HG03045 (cell line): ENCODE data around the gene MAP2K7.
"Not testable (repeated sequence)": the region's sequence is repeated elsewhere in the genome, so short reads cannot be mapped to it uniquely, and the experiment has no call there.

Source experiments
- ATAC-seq: cut with Tn5 transposase; IDR thresholded peaks from one replicate; pipeline ENCODE4 v1.9.1; 2021; ENCODE audit warnings: mild to moderate bottlenecking, moderate library complexity; ENCODE audit not compliant: unreplicated experiment

Gene MAP2K7

GRCh38 chr19:7903244-7904073 is at the start of gene MAP2K7:
MAP2K7 (plus strand) TSS chr19:7903877; CDS start chr19:7903945, 68 bp downstream.
- peak; percentile 85 for ATAC-seq

- no peak for ATAC-seq
These were observed 48.1 kb upstream of the MAP2K7 start for GRCh38 chr19:7855426-7856108.

GRCh38 chr19:7856109-7856591 is 47.5 kb upstream of the MAP2K7 start:
- no peak for ATAC-seq

GRCh38 chr19:7856679-7857663 is 46.7 kb upstream of the MAP2K7 start:
- no peak for ATAC-seq

- ATAC-seq: no peak
These were observed 46.0 kb upstream of the MAP2K7 start for GRCh38 chr19:7857727-7858108.

GRCh38 chr19:7858109-7858770 is 45.4 kb upstream of the MAP2K7 start:
- no peak for ATAC-seq

GRCh38 chr19:7859087-7859486 is 44.6 kb upstream of the MAP2K7 start:
- ATAC-seq: not testable (repeated sequence)

GRCh38 chr19:7859831-7860713 is 43.6 kb upstream of the MAP2K7 start:
- no peak for ATAC-seq

GRCh38 chr19:7860714-7861618 is 42.7 kb upstream of the MAP2K7 start:
- ATAC-seq: no peak

GRCh38 chr19:7861619-7862412 is 41.9 kb upstream of the MAP2K7 start:
- no peak for ATAC-seq

- ATAC-seq: no peak
These were observed 41.2 kb upstream of the MAP2K7 start for GRCh38 chr19:7862413-7862951.

- no peak for ATAC-seq
These were observed 40.3 kb upstream of the MAP2K7 start for GRCh38 chr19:7863157-7863970.

- ATAC-seq: no peak
These were observed 39.5 kb upstream of the MAP2K7 start for GRCh38 chr19:7863971-7864689.

- ATAC-seq: no peak
These were observed 39.0 kb upstream of the MAP2K7 start for GRCh38 chr19:7864690-7865074.

GRCh38 chr19:7865262-7865911 is 38.3 kb upstream of the MAP2K7 start:
- ATAC-seq: no peak
